NOMO-1 treated with dmso at 0.1 percent for 144 hours (cell line): Measurements from ENCODE around the gene C8G.

ENCODE experiments used
- DNase-seq: peaks from one replicate; lab custom pipeline; 2025; ENCODE audit not compliant: unreplicated experiment; lab: John Stamatoyannopoulos, UW

C8G gene

GRCh38 chr9:136944519-136945332 is at the start of gene C8G, which contains the start of gene FBXW5:
Gene C8G, plus strand, starts transcription at chr9:136945243. Its CDS starts 78 bp downstream, at chr9:136945321.
Gene FBXW5, minus strand, starts transcription at chr9:136944738. Its CDS starts 655 bp downstream, at chr9:136944083.
- DNase-seq = peak; percentile 98

GRCh38 chr9:136896027-136896426 is 49.0 kb upstream of the C8G start:
- DNase-seq = no peak

GRCh38 chr9:136898483-136899100 is 46.5 kb upstream of the C8G start:
- DNase-seq = no peak

GRCh38 chr9:136899196-136899595 is 45.8 kb upstream of the C8G start:
- no peak for DNase-seq

DNA sequence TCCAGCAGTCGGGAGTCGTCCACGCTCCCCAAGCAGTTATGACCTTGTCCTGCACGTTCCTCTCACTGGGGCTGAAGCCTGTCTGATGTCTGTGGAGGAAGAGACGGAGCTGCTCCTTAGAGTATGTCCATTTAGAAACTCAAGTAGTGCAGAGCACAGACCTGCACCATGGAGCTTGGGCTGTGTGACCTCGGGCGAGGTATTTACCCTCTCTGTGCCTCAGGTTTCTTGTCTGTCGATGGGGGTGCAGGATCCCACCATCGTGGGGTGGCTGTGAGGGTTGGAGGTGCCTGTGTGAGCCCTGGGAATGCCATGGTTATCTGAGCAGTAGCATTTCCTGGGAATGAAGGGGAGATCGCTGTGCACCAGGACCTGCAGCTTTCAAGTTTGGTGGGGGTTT is 44.5 kb upstream of the C8G start:
- DNase-seq = no peak

DNA sequence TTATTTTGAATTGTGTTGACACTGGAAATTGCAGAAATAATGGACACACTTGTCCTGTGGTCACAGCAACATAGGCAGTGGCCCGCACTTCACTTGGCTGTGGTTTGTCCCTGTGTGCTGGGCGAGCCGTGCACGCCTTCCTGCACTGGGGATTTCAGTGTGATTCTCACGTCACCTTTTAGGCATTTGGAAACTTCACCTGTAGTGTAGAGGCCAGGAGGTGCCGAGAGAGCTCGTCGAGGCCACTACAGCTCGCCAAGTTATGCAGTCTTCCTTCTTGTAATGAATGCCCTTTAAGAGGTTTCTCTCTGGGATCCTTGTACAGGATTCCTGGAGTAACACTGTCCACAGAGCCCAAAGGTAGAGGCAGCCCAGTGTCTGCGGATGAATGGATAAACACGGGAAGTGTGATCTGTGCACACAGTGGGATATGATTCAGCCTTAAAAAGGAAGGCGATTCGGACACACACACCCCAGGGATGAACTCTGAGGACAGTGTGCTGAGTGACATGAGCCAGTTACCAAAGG is 44.0 kb upstream of the C8G start:
- no peak for DNase-seq

GRCh38 chr9:136901516-136902258 is 43.4 kb upstream of the C8G start:
- DNase-seq = no peak

GRCh38 chr9:136902259-136902821 is 42.7 kb upstream of the C8G start:
- no peak for DNase-seq

DNA sequence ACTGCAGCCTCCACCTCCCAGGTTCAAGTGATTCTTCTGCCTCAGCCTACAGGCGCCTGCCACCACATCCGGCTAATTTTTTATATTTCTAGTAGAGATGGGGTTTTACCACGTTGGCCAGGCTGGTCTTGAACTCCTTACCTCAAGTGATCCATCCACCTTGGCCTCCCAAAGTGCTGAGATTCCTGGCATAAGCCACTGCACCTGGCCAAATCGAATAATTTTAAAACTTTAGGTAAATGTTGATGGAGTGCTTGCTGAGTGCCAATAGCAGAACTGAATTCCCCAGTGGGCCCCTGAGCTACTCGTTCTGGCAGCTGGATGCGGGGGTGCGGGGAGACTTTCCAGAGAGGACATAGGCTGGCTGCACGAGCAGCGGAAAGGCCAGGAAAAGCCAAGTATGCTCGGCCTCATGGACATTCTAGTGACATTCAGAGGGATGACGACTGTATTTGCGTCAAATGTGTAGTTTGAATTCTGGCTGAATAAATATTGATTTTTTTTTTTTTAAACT is 41.9 kb upstream of the C8G start:
- no peak for DNase-seq

- no peak for DNase-seq
These were observed 38.8 kb upstream of the C8G start for GRCh38 chr9:136906266-136906665.

GRCh38 chr9:136907011-136907914 is 37.8 kb upstream of the C8G start:
- DNase-seq = no peak

- DNase-seq = no peak
These were observed 34.7 kb upstream of the C8G start for GRCh38 chr9:136910197-136910900.

DNA sequence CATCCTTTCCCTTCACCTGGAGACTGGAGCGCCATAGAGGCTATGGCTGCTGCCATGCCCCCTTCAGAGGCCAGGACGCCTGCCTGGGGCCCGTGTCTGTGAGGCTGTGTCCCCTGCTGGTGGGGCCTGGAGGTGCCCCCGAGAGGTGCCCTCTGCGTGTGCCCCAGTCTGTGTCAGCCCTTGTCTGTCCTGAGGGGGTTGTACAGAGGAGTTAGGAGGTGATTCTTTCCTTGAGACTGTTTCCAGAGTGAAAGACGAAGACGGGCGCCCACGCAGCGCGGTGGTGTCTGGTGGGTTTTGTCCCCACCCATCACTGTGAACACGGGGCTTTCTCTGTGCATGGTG is 34.2 kb upstream of the C8G start:
- DNase-seq = no peak

DNA sequence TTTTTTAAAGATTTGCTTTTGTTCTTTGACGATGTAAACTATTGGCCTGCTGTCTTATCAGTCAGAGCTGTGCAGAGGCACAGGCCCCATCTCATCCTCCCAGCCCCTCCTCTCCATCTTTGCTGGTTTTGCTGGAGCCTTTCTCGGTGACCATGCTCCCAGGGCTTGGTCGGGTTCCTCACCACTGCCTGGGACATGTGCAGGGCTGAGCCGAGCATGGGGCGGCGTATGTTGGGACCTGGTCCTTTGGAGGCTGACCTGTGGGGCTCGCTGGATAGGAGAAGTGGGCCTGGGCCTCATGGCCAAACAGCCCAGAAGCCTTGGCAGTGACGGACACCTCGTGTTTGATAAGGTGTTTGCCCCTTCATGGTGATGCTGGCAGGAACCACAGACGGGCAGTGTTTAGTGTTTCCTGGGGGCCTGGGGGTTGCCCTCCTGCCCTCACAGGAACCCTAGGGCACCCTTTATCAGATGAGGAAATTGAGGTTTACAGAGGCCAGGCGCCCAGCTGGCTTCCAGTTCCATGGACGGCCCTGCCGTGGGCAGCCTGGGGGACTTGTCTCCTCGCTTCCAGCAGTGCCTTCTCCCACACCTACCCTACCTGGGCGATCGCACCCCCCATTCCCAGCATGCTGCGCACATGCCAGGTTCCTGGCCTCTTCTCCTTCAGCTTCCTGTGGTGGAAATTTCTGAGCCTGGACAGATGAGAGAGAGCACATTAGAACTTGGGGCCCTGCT is 31.2 kb upstream of the C8G start:
- DNase-seq = no peak

GRCh38 chr9:136915632-136916329 is 29.3 kb upstream of the C8G start:
- no peak for DNase-seq

- DNase-seq = no peak
These were observed 28.5 kb upstream of the C8G start for GRCh38 chr9:136916330-136917184.

DNA sequence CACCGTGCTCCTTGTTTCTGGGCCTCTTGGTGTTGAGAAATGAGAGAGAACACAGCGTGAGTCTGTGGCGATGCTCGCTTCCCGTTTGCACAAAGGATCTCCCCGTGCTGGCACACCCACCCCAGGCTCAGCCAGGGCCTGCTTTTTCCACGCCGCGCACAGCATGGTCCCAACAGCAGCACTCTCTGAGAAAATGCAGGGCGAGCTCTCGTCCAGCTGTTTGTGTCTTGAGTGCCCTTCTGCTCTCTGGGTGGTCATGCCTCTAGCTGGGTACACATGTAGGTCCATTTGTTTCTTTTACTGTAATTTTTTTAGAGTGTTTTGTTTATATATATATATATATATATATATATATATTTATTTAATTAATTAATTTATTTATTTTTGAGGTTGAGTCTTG is 27.1 kb upstream of the C8G start:
- no peak for DNase-seq
